Measurements from ENCODE around the gene PLPP4. TPM values are rescaled to one million over a fixed set of nuclear protein-coding genes. Genes with fewer than 3 reads are reported as not detected.

The PLPP4 gene
- total RNA-seq, 1 donor from 2014 or later, result 2.5 TPM

DNA sequence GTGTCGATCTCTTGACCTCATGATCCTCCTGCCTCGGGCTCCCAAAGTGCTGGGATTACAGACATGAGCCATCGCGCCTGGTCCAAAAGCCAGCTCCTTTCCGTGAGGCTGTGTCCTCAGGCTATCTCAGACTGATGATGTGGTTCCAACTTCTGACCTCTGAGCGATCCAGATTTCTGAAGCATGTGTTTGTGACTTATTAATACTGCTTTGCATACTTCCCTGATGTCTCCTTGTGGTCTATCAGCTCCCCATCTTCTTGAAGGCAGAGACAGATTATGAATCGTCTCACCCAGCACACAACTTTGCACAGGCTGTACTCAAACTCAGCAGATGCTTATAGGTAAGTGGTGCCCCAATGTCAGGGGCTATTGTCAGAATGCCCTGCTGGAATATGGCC is 2.0 kb upstream of the PLPP4 start:
- peaks cover 19% of the 10 kb centered on the region for H3K4me1 ChIP-seq
- intact Hi-C loops (cut with DNase I), result no loop called here
- H3K9me3 ChIP-seq, result no peaks in the 10 kb centered on the region
- TF ChIP-seq, protein P1, sequence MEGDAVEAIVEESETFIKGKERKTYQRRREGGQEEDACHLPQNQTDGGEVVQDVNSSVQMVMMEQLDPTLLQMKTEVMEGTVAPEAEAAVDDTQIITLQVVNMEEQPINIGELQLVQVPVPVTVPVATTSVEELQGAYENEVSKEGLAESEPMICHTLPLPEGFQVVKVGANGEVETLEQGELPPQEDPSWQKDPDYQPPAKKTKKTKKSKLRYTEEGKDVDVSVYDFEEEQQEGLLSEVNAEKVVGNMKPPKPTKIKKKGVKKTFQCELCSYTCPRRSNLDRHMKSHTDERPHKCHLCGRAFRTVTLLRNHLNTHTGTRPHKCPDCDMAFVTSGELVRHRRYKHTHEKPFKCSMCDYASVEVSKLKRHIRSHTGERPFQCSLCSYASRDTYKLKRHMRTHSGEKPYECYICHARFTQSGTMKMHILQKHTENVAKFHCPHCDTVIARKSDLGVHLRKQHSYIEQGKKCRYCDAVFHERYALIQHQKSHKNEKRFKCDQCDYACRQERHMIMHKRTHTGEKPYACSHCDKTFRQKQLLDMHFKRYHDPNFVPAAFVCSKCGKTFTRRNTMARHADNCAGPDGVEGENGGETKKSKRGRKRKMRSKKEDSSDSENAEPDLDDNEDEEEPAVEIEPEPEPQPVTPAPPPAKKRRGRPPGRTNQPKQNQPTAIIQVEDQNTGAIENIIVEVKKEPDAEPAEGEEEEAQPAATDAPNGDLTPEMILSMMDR (IDR thresholded peaks at IDR 0.05), result no peak
- TF ChIP-seq POLR2A (IDR thresholded peaks at IDR 0.05) (no peak), POLR2AphosphoS5 (IDR thresholded peaks at IDR 0.05; ENCODE audit: insufficient read depth in 1 of 2, low read depth in 1 of 2) (no peak)
- no peaks in the 10 kb centered on the region for H3K36me3 ChIP-seq
- DNase-seq (ENCODE audit: extremely low spot score in 2 of 2), result peak; percentile 28 to 74
- no peaks in the 10 kb centered on the region for H3K27me3 ChIP-seq
- H3K27ac ChIP-seq, result no peak overlapping the region
- H3K4me3 ChIP-seq, result no peak overlapping the region

DNA sequence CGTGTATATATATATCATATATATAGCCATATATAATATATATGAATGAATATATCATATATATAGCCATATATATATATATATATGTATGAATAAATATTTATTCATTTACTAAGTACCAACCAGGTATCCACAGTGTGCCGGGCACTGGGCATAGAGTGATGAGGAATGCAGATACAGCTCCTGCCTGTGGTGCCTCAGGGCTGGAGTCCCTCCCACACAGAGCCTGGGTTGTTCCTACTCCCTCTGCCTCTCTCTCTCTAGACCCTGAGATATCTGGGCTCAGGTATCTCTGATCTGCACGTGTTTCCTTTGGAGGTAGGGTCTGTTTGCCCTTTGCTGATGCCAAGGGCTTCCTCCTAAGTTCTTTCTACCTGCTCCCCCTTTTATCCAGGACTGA is 1.4 kb upstream of the PLPP4 start:
- H3K36me3 ChIP-seq, result no peaks in the 10 kb centered on the region
- no peaks in the 10 kb centered on the region for H3K9me3 ChIP-seq
- peaks cover 19% of the 10 kb centered on the region for H3K4me1 ChIP-seq
- TF ChIP-seq, protein P1 (IDR thresholded peaks at IDR 0.05), result no peak
- TF ChIP-seq POLR2A (IDR thresholded peaks at IDR 0.05) (no peak), POLR2AphosphoS5 (IDR thresholded peaks at IDR 0.05; ENCODE audit: insufficient read depth in 1 of 2, low read depth in 1 of 2) (no peak)
- intact Hi-C loops (cut with DNase I), result no loop called here
- peak in 1 of 2 donors; percentile 46 for DNase-seq (ENCODE audit: extremely low spot score in 2 of 2)
- H3K27ac ChIP-seq, result no peak overlapping the region
- H3K27me3 ChIP-seq, result no peaks in the 10 kb centered on the region
- no peak overlapping the region for H3K4me3 ChIP-seq

GRCh38 chr10:120456143-120456625 is 843 bp upstream of the PLPP4 start:
- peaks cover 19% of the 10 kb centered on the region for H3K4me1 ChIP-seq
- peak overlapping the region; percentile 44 to 53 for H3K4me3 ChIP-seq
- no peak overlapping the region for H3K27ac ChIP-seq
- H3K27me3 ChIP-seq, result no peaks in the 10 kb centered on the region
- TF ChIP-seq, protein P1 (IDR thresholded peaks at IDR 0.05), result no peak
- TF ChIP-seq POLR2A (IDR thresholded peaks at IDR 0.05), result no peak
- no peak for TF ChIP-seq POLR2AphosphoS5 (IDR thresholded peaks at IDR 0.05; ENCODE audit: insufficient read depth in 1 of 2, low read depth in 1 of 2)
- H3K9me3 ChIP-seq, result no peaks in the 10 kb centered on the region
- DNase-seq (ENCODE audit: extremely low spot score in 2 of 2), result peak; percentile 49 to 62
- intact Hi-C loops (cut with DNase I), result no loop called here
- H3K36me3 ChIP-seq, result no peaks in the 10 kb centered on the region

DNA sequence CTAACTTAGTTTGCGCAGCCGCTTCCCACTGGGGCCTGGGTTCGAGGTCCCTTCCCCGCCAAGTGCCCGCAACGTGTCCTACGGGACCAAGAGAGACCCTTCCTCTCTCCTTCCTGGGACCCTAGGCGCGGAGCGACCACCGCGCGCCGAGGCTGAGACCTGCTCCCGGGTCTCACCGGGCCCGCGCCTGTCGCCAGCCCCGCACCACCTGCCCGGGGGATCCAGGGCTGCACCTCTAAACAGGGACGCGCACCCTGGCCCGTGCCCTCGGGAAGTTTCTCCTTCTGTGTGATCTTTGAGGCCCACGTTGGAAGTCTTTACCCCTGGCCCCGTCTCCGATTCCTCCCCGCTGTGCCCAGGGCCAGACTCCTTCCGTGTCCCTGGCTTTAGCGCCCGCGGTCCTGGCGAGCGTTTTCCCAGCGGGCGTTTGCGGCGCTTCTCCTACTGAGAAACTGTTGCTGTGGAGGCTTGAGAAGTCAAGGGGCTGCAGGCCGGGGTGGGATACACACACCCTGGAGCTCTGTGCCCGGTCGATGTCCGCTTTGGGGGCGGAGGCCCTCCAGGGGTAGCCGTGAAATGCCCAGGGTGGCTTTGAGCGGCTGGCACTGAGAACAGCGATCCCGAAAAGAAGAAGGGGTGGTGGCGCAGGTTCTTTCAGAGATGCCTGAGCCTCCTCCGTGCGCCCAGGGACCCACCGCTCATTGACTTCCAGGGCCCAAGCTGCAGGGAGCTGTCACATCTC is 575 bp downstream of the PLPP4 start:
- no peaks in the 10 kb centered on the region for H3K9me3 ChIP-seq

More for the DNA sequence above, 575 bp downstream of the PLPP4 start:
- Histone ChIP-seq H3K27me3 (no peaks in the 10 kb centered on the region), H3K27ac (no peak overlapping the region), H3K4me1 (peaks cover 19% of the 10 kb centered on the region), H3K4me3 (peak overlapping the region; percentile 44 to 53), H3K36me3 (no peaks in the 10 kb centered on the region)
- TF ChIP-seq POLR2AphosphoS5 (IDR thresholded peaks at IDR 0.05; ENCODE audit: insufficient read depth in 1 of 2, low read depth in 1 of 2), result no peak
- no peak for TF ChIP-seq POLR2A (IDR thresholded peaks at IDR 0.05)
- TF ChIP-seq, protein P1 (IDR thresholded peaks at IDR 0.05), result no peak
- intact Hi-C loops (cut with DNase I), result no loop called here
- DNase-seq (ENCODE audit: extremely low spot score in 2 of 2), result peak; percentile 52 to 64
